Pancreas (tissue), 10 donors: Measurements from ENCODE around the gene POMT1. TPM values are rescaled to one million over a fixed set of nuclear protein-coding genes. Genes with fewer than 3 reads are reported as not detected.
A peak's percentile ranks its signal among the peaks of the same experiment; 100 is the strongest.

Experiments used
- ATAC-seq, 4 donors: fragments of 200-7000 bp; cut with Tn5 transposase; one replicate each; pipeline versions ENCODE4 v1.8.0 to v1.9.1; 2020; ENCODE audit warnings: mild to moderate bottlenecking in 4 of 4, moderate library complexity in 4 of 4
- DNase-seq, 6 donors: peaks; one replicate each; pipeline ENCODE4 v3.0.0-alpha.2; 2020
- FAIRE-seq: peaks from 2 replicates; lab custom pipeline; 2012; peaks lifted over from hg19 to GRCh38; lab: Jason Lieb, UNC
- H3K27ac ChIP-seq, 4 donors: fragments of 200-600 bp; sonication (generic); 1 replicate in 3 of 4; 2 replicates in 1 of 4; pipeline versions ENCODE4 v1.5.0 to v1.8.0; 2020
- H3K27me3 ChIP-seq, 4 donors: fragments of 200-600 bp; one replicate each; pipeline ENCODE4 v1.8.0; 2021
- H3K36me3 ChIP-seq, 3 donors: fragments of 200-600 bp; sonication (generic) in 1 of 3; one replicate each; pipeline versions ENCODE4 v1.5.0 to v1.8.0; 2020 to 2021
- H3K4me1 ChIP-seq, 3 donors: fragments of 200-600 bp; one replicate each; pipeline ENCODE4 v1.8.0; 2021
- H3K4me3 ChIP-seq, 4 donors: fragments of 200-600 bp; sonication (generic) in 2 of 4; one replicate each; pipeline versions ENCODE4 v1.5.0 to v1.8.0; 2020 to 2021
- H3K9me3 ChIP-seq, 4 donors: fragments of 200-600 bp; one replicate each; pipeline ENCODE4 v1.8.0; 2021
- CTCF ChIP-seq, 4 donors: fragments of 200-600 bp; sonication (generic) in 3 of 4; IDR thresholded peaks; one replicate each; pipeline versions ENCODE4 v1.5.0 to v1.8.0; 2021; ENCODE audit warnings: antibody characterized with exemption in 4 of 4
- WGBS, 2 donors: extraction: QIAGEN DNeasy Blood & Tissue Kit; methylation state at CpG; one replicate each; pipeline ENCODE4 v1.1.7; 2013; 5-methylcytosine and 5-hydroxymethylcytosine counted together
- intact Hi-C, 3 donors: fragments of 100-400 bp; cut with DNase I; formaldehyde crosslinking; loops; one replicate each; pipeline versions ENCODE4 v1.11.1 to v1.14.2; 2022
- polyA plus RNA-seq, 2 donors: library from polyadenylated mRNA; stranded (reverse); fragments of 200-250 nt; gene quantifications; one replicate each; pipeline ENCODE4 v1.2.3, GENCODE V29; 2013
- total RNA-seq, 6 donors: library from RNA; stranded (reverse); fragmentation: NEBNext Ultra II Directional in 4 of 6; extraction: Animal tissue kit (Norgen Biotek cat#: 25700) in 4 of 6; gene quantifications; one replicate each; pipeline versions ENCODE4 v1.2.1 to v1.2.4, GENCODE V29; 2021 to 2023
- donor health status: healthy with polysubstance abuse.
- donor health status: DM: no; HTN: no; CAD: no; lungs with moderate emphysema.
- donor health status: DM: no; HTN: no; CAD: no.
- donor health status: control.
- donor health status: control.
- donor health status: Bipolar disorder and iron deficiency.
- donor health status: DM: yes; HTN: yes; CAD: no.
- donor health status: DM: no; HTN: no; CAD: no.
- donor health status: DM: no; HTN: no; CAD: no.
- donor health status: DM: yes; HTN: yes; CAD: no.

Gene POMT1
- total and polyA plus RNA-seq, 8 donors: 11.3 to 66.5 (median 16.5) TPM

DNA sequence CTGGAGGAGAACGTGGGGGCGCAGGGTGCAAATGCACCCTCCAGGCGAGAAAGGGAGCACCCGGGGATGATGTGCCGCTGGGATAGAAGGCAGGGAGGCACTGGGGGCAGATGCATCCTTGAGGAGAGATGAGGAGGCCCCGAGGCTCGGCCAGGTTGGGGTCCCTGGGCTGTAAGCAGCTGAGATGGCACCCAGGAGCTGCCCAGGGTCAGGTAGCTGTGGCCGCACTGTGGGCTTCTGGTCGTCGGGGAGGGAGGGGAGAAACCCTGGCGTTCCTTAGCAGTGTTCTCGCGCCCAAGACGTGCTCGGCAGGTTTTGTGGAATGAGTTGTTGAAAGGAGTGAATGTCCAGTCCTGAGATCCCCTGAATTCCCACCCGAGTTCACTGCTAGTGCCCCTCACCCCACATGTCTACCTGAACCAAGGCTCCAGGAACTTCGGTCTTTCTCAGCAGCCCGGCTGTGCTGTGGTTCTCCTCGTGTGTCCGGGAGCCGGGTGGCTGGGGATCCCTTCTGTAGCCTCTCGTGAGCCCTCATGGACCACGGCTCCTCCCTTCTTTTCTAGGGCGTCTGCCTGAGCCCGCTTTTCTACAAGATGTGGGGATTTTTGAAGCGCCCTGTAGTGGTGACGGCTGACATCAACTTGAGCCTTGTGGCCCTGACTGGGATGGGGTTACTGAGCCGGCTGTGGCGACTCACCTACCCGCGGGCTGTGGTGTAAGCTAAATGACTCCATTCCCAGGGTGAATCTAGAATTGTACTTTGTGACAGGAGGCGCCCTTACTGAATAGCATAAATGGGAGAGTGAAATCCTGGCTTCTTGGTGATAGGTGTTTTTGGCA is 1.1 kb downstream of the POMT1 start:
- 14 to 21% methylated on average over 32 of the region's 32 CpGs for WGBS, 2 donors
- no peaks in the 10 kb centered on the region for H3K27me3 ChIP-seq
- FAIRE-seq (no peak), ATAC-seq (peak in 2 of 4 donors; percentile 0 to 17), DNase-seq (no peak)
- intact Hi-C loops: no loop called here
- H3K4me3 ChIP-seq: peak overlapping the region; percentile 93 to 96 (median 94)
- H3K36me3 ChIP-seq: peaks cover 0 to 3% (median 0%) of the 10 kb centered on the region in 3 donors
- peaks cover 0 to 7% (median 5%) of the 10 kb centered on the region in 3 donors for H3K4me1 ChIP-seq
- no peaks in the 10 kb centered on the region for H3K9me3 ChIP-seq
- TF ChIP-seq CTCF (IDR thresholded peaks at IDR 0.05): no peak
- H3K27ac ChIP-seq: no peak overlapping the region

GRCh38 chr9:131505012-131505411 is 2.3 kb downstream of the POMT1 start:
- DNase-seq (no peak), FAIRE-seq (no peak), ATAC-seq (no peak)
- Histone ChIP-seq H3K9me3 (no peaks in the 10 kb centered on the region), H3K27ac (no peak overlapping the region), H3K27me3 (no peaks in the 10 kb centered on the region), H3K4me1 (peaks cover 0 to 7% (median 5%) of the 10 kb centered on the region in 3 donors), H3K4me3 (no peak overlapping the region), H3K36me3 (peaks cover 0 to 5% (median 3%) of the 10 kb centered on the region in 3 donors)
- intact Hi-C loops: no loop called here
- no peak for TF ChIP-seq CTCF (IDR thresholded peaks at IDR 0.05)
- WGBS, 2 donors: 88 to 90% methylated on average over 8 of the region's 8 CpGs

- Histone ChIP-seq H3K36me3 (peaks cover 0 to 45% (median 5%) of the 10 kb centered on the region in 3 donors), H3K4me3 (no peak overlapping the region), H3K27me3 (no peaks in the 10 kb centered on the region), H3K27ac (no peak overlapping the region), H3K4me1 (no peaks in the 10 kb centered on the region), H3K9me3 (no peaks in the 10 kb centered on the region)
- ATAC-seq: no peak
- intact Hi-C loops: no loop called here
- FAIRE-seq: no peak
- WGBS, 2 donors: 64 to 69% methylated on average over 7 of the region's 7 CpGs
- no peak for TF ChIP-seq CTCF (IDR thresholded peaks at IDR 0.05)
- no peak for DNase-seq
Observed at GRCh38 chr9:131511416-131511815, 8.7 kb downstream of the POMT1 start.

DNA sequence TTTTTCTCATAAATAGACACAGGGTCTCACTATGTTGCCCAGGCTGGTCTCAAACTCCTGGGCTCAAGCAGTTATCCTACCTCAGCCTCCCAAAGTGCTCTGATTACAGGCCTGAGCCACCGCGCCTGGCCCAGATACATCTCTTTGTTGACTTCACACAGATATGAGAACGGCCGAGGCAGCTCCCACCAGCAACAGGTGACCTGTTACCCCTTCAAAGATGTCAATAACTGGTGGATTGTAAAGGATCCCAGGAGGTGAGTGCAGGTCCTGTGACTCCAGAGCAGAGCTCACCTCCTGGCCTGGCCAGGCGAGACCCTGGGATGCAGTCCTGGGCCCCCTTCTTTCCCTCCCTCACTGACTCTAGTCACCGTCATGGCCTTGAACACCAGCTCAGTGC is 9.2 kb downstream of the POMT1 start:
- DNase-seq: no peak

More for the DNA sequence above, 9.2 kb downstream of the POMT1 start:
- H3K9me3 ChIP-seq: no peaks in the 10 kb centered on the region
- H3K4me3 ChIP-seq: no peak overlapping the region
- no peak for ATAC-seq
- no peaks in the 10 kb centered on the region for H3K27me3 ChIP-seq
- intact Hi-C loops: no loop called here
- WGBS, 2 donors: 87 to 88% methylated on average over 6 of the region's 6 CpGs
- H3K36me3 ChIP-seq: peaks cover 0 to 49% (median 5%) of the 10 kb centered on the region in 3 donors
- FAIRE-seq: no peak
- no peaks in the 10 kb centered on the region for H3K4me1 ChIP-seq
- H3K27ac ChIP-seq: no peak overlapping the region
- no peak for TF ChIP-seq CTCF (IDR thresholded peaks at IDR 0.05)
